GM18868 (cell line): Measurements from ENCODE around the gene GNG11.
"Not testable (repeated sequence)": the region's sequence is repeated elsewhere in the genome, so short reads cannot be mapped to it uniquely, and the experiment has no call there.

Experiments
- ATAC-seq: cut with Tn5 transposase; IDR thresholded peaks from one replicate; pipeline ENCODE4 v1.9.1; 2021; ENCODE audit warnings: mild to moderate bottlenecking, moderate library complexity; ENCODE audit not compliant: unreplicated experiment

The GNG11 gene

GRCh38 chr7:93911242-93911641 is 10.3 kb upstream of the GNG11 start:
- ATAC-seq, result not testable (repeated sequence)

- peak; percentile 66 for ATAC-seq
Observed at GRCh38 chr7:93911661-93912060, 9.9 kb upstream of the GNG11 start.

DNA sequence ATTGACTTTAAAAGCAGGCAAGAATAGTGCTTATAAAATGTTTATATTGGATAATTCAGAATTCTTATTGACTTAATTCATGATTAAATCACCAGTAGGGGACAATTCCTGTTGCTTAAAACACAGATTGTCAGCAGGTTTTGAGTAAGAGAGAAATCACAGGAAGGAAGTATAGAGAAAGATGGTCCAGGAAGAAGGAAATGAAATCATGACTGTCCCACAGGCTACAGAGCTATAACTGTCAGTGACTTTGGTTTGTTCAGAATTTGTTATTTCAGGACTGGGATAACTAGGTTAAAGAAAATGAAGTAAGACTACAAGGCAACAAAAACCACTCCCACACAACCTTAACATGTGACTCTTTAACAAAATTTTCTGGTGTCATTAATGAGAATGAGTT is 8.3 kb upstream of the GNG11 start:
- ATAC-seq, result no peak

DNA sequence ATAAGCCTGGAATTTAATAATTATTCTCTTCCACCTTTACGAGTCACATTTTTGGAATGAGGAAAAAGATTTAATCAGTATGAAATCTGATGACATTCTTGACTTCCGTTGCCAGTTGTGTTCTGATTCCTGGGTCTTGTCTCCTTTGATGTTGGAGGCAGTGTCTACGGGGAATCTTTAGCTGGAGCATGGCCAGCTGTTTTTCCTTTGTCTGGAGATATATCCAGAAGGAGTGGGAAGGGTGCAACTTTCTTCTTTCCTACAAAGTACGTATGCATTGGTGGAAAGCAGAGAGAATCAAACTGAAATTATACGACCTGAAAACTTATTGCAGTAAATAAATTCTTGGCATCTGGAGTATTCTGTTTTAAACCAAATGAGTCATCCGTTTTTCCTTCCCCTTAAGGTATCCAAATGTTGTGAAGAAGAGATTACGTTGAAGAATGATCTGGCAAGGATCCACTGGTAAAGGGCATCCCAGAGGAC is 6.9 kb upstream of the GNG11 start:
- no peak for ATAC-seq

DNA sequence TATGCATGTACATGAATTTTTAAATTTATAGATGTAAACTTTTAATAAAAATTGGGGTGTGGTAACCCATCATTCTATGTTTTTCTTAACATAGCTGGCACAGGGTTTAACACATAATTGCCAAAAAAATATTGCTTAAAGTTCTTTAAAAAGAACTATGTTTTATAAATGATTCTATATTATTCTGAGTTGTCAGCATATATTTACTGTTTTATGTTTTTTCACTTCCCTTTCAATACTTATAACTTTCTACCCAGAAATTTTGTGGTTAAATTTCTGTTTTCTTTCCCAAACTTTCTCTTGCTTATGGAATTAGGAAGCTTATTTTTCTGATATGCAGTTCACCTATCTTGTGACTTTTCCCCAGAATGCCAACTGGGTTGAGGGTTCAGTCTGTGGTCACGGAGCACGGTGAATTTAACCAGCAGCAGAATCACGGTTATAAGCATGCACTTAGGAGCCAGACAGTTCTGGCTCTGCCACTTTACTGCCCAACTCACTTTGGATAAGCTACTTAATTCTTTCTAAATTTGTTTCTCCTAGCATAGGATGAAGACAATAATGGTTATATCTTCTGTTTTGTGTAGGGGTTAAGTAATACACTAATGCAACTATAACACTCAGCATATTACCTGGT is 6.2 kb upstream of the GNG11 start:
- ATAC-seq, result peak; percentile 2

- peak; percentile 70 for ATAC-seq
Observed at GRCh38 chr7:93915888-93916287, 5.6 kb upstream of the GNG11 start.

GRCh38 chr7:93916315-93916714 is 5.2 kb upstream of the GNG11 start:
- peak; percentile 6 for ATAC-seq

- no peak for ATAC-seq
Observed at GRCh38 chr7:93920496-93921182, 896 bp upstream of the GNG11 start.

GRCh38 chr7:93921186-93921585 is 349 bp upstream of the GNG11 start:
- no peak for ATAC-seq

DNA sequence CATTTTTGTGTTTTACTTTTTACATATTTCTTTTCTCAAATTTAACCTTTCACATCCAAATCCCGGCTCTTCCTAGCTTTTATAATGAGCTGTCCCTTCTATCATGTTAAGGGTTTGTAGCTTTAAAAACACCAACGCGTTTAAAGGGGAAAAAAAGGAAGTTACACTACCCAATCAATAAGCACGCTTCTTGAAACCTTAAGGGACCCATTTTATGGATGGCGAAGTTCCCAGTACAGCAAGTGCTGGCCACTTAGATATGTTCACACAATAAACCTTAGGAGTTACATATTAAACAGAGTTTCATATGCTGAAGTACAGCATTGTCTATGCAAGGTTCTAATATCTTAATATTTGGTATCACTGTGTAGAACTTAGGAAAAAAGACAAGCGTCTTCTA is 1.8 kb downstream of the GNG11 start:
- ATAC-seq, result no peak

- ATAC-seq, result no peak
Observed at GRCh38 chr7:93923942-93924341, 2.4 kb downstream of the GNG11 start.

DNA sequence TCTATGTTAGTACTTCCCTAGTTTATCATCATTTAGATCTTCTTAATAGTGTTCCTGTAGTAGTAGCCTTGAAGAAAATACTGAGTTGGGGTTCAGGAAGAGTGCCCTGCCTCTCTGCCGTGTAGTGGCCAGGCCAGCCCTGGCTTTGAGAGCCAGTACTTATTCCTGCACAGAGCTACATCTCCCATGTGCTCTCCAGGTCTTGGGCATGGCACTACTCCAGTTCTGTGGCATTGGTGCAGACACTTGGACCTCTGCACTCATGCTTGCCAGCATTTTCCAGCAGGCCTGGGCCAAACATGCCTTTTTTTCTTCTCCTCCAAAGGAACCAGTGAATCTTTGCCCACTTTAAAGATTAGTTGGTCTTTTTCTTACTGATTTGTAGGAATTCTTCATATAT is 5.3 kb downstream of the GNG11 start:
- ATAC-seq, result no peak

DNA sequence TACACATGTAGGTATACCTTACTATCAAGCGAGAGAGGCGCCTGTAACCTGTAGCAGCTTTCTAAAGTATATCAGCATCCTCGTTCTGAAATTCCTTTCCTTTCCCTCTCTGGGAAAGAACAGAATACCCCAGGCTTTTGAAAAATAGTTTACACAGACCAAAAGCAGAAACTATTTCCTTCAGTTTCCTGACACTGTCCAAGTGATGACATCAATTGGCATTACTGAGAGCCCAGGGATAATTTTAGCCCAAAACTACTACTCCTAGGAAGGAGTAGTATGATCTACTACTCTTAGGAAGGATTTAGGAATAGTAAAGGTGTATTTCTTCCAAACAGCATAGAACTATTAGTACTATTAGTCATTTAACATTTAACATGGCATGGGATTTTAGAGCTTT is 6.0 kb downstream of the GNG11 start:
- ATAC-seq, result no peak

- no peak for ATAC-seq
Observed at GRCh38 chr7:93931655-93932054, 10.1 kb downstream of the GNG11 start.

DNA sequence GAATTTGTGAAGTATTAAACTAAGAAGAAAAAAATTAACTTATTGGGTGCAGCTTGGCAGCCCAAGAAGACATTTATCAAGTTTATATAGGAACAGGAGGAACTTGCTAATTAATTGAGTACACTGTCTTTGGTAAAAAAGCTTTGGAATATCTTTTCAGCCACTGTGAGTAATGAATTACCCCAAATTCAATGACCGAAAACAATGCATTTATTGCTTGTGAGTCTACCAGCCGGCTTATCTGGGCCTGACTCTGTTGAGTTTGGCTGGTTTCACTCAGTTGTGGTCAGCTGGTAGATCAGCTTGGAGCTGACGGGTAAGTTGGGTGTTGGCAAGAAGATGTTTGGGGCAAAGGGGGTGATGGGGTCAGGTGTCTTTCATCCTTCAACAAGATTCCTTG is 11.6 kb downstream of the GNG11 start:
- no peak for ATAC-seq

GRCh38 chr7:93935102-93935501 is 13.6 kb downstream of the GNG11 start:
- ATAC-seq, result no peak

DNA sequence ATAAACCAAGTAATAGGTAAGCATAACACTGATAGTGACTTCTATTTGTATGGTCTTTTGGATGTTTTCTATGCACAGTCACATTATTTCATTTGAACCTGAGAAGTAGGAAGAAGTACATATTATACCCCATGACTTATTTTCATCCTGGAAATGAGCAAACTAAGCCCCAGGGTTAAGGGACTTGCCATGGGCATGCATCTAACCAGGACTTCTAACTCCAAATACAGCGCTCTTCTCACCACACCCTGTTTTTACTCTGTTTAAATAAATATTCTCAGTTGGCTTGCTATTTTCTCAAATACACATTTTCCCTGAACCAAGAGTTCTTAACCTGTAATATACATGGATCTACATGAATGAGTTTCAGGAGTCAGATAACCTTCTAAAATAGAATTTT is 16.3 kb downstream of the GNG11 start:
- ATAC-seq, result no peak

- no peak for ATAC-seq
Observed at GRCh38 chr7:93938293-93938692, 16.8 kb downstream of the GNG11 start.

- ATAC-seq, result no peak
Observed at GRCh38 chr7:93941945-93942344, 20.4 kb downstream of the GNG11 start.

- no peak for ATAC-seq
Observed at GRCh38 chr7:93943816-93944540, 22.4 kb downstream of the GNG11 start.

- ATAC-seq, result no peak
Observed at GRCh38 chr7:93944673-93945072, 23.1 kb downstream of the GNG11 start.

DNA sequence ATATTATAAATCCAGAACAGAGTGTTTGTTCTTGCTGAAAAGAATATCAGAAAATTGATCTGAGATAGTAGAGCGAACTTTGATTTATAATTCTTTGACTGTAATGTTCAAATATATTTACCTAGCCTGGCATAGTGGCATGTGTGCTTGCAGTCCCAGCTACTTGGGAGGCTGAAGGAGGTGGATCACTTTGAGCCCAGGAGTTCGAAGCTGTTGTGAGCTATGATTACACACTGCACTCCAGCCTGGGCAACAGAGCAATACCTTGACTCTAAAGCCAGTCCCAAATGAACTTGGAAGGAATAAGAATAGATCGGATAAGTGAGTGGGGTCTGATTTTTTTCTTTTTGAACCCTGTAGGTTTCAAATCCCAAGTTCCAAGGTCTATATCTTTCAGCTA is 23.5 kb downstream of the GNG11 start:
- no peak for ATAC-seq
